SK-N-SH treated with all-trans-retinoic acid at 6 μM for 48 hours (cell line): ENCODE data around the gene CELSR2.

ENCODE experiments used
- ATAC-seq: fragments of 200-7000 bp; cut with Tn5 transposase; 3 replicates; pipeline ENCODE4 v1.9.1; 2020; ENCODE audit warnings: mild to moderate bottlenecking, moderate library complexity
- BACH2 ChIP-seq: fragments of 250-450 bp; sonication (Bioruptor Pico); IDR thresholded peaks from 2 replicates; pipeline ENCODE4 v1.9.0; 2021; ENCODE audit warnings: mild to moderate bottlenecking, borderline replicate concordance
- CREB5 ChIP-seq: fragments of 250-450 bp; sonication (Bioruptor Pico); IDR thresholded peaks from 2 replicates; pipeline ENCODE4 v1.5.1; 2020; ENCODE audit warnings: low read depth, mild to moderate bottlenecking, moderate library complexity
- CSRNP3 ChIP-seq: fragments of 250-450 bp; sonication (Bioruptor Pico); IDR thresholded peaks from 2 replicates; pipeline ENCODE4 v1.5.1; 2021; ENCODE audit warnings: mild to moderate bottlenecking, moderate library complexity
- ESRRG ChIP-seq: fragments of 250-450 bp; sonication (Bioruptor Pico); IDR thresholded peaks from 2 replicates; pipeline ENCODE4 v1.6.1; 2021; ENCODE audit warnings: mild to moderate bottlenecking
- GLIS3 ChIP-seq: fragments of 250-450 bp; sonication (Bioruptor Pico); IDR thresholded peaks from 2 replicates; pipeline ENCODE4 v1.5.0; 2020; ENCODE audit warnings: mild to moderate bottlenecking, moderate library complexity
- ISL1 ChIP-seq: fragments of 250-450 bp; sonication (Bioruptor Pico); IDR thresholded peaks from 2 replicates; pipeline ENCODE4 v2.1.2; 2022; ENCODE audit warnings: mild to moderate bottlenecking, moderate library complexity
- OSR1 ChIP-seq: fragments of 250-450 bp; sonication (Bioruptor Pico); IDR thresholded peaks from 2 replicates; pipeline ENCODE4 v1.8.0; 2022; ENCODE audit warnings: moderate library complexity, mild to moderate bottlenecking, inconsistent platforms
- PATZ1 ChIP-seq: fragments of 250-450 bp; sonication (Bioruptor Pico); IDR thresholded peaks from 2 replicates; pipeline ENCODE4 v1.8.0; 2020; ENCODE audit warnings: mild to moderate bottlenecking, moderate library complexity, borderline replicate concordance
- POU6F1 ChIP-seq: fragments of 250-450 bp; sonication (Bioruptor Pico); IDR thresholded peaks from 2 replicates; pipeline ENCODE4 v1.8.0; 2021; ENCODE audit warnings: low read depth, mild to moderate bottlenecking, moderate library complexity, borderline replicate concordance
- PPARA ChIP-seq: fragments of 250-450 bp; sonication (Bioruptor Pico); IDR thresholded peaks from 2 replicates; pipeline ENCODE4 v1.5.0; 2020; ENCODE audit warnings: mild to moderate bottlenecking, borderline replicate concordance
- RARB ChIP-seq: fragments of 250-450 bp; sonication (Bioruptor Pico); IDR thresholded peaks from 2 replicates; pipeline ENCODE4 v1.8.0; 2021; ENCODE audit warnings: mild to moderate bottlenecking, moderate library complexity
- SNAI2 ChIP-seq: fragments of 250-450 bp; sonication (Bioruptor Pico); IDR thresholded peaks from 2 replicates; pipeline ENCODE4 v1.5.0; 2020; ENCODE audit warnings: mild to moderate bottlenecking, moderate library complexity
- TOX ChIP-seq: fragments of 250-450 bp; sonication (Bioruptor Pico); IDR thresholded peaks from 2 replicates; pipeline ENCODE4 v1.8.0; 2021; ENCODE audit warnings: mild to moderate bottlenecking, moderate library complexity, borderline replicate concordance
- TSHZ2 ChIP-seq: fragments of 250-450 bp; sonication (Bioruptor Pico); IDR thresholded peaks from 2 replicates; pipeline ENCODE4 v1.5.0; 2020; ENCODE audit warnings: mild to moderate bottlenecking, moderate library complexity
- ZFP3 ChIP-seq: fragments of 250-450 bp; sonication (Bioruptor Pico); IDR thresholded peaks from 2 replicates; pipeline ENCODE4 v1.5.0; 2020; ENCODE audit warnings: mild to moderate bottlenecking, moderate library complexity
- ZFP30 ChIP-seq: fragments of 450-650 bp; formaldehyde crosslinking; IDR thresholded peaks from 2 replicates; pipeline ENCODE4 v1.5.0; 2022; ENCODE audit warnings: mild to moderate bottlenecking, moderate library complexity
- ZNF565 ChIP-seq: fragments of 450-650 bp; formaldehyde crosslinking; conservative IDR thresholded peaks from 2 replicates; pipeline ENCODE4 v1.5.0; 2020; ENCODE audit warnings: low read depth, mild to moderate bottlenecking, moderate library complexity
- ZNF8 ChIP-seq: fragments of 450-650 bp; formaldehyde crosslinking; IDR thresholded peaks from 2 replicates; pipeline ENCODE4 v1.5.0; 2020; ENCODE audit warnings: mild to moderate bottlenecking, moderate library complexity

CELSR2 gene

GRCh38 chr1:109235137-109235536 lies 14.2 kb upstream of the CELSR2 start (continued):
- no peak for TF ChIP-seq BACH2
- no peak for TF ChIP-seq RARB (CRISPR knock-in tag)
- TF ChIP-seq PPARA (CRISPR knock-in tag): no peak

GRCh38 chr1:109237512-109237911 lies 11.8 kb upstream of the CELSR2 start:
- TF ChIP-seq ZNF8 (CRISPR knock-in tag): no peak
- no peak for TF ChIP-seq ZNF565 (CRISPR knock-in tag)
- TF ChIP-seq TOX: no peak
- TF ChIP-seq OSR1 (CRISPR knock-in tag): no peak
- no peak for TF ChIP-seq ZFP30 (CRISPR knock-in tag)
- TF ChIP-seq CREB5 (CRISPR knock-in tag): no peak
- no peak for TF ChIP-seq ZFP3 (CRISPR knock-in tag)
- TF ChIP-seq SNAI2: no peak
- TF ChIP-seq ESRRG (CRISPR knock-in tag): no peak
- no peak for TF ChIP-seq PPARA (CRISPR knock-in tag)
- TF ChIP-seq POU6F1: no peak
- no peak for TF ChIP-seq ISL1 (CRISPR knock-in tag)
- TF ChIP-seq BACH2: no peak
- TF ChIP-seq RARB (CRISPR knock-in tag): no peak
- TF ChIP-seq TSHZ2 (CRISPR knock-in tag): no peak
- TF ChIP-seq GLIS3 (CRISPR knock-in tag): no peak
- no peak for TF ChIP-seq PATZ1 (CRISPR knock-in tag)
- ATAC-seq: no peak

GRCh38 chr1:109238382-109238781 lies 11.0 kb upstream of the CELSR2 start:
- no peak for ATAC-seq
- TF ChIP-seq CSRNP3 (CRISPR knock-in tag) (no peak), RARB (CRISPR knock-in tag) (no peak), ZNF8 (CRISPR knock-in tag) (no peak), TSHZ2 (CRISPR knock-in tag) (no peak)
